Measurements from ENCODE around the gene LRRC2. TPM values are rescaled to one million over a fixed set of nuclear protein-coding genes. Genes with fewer than 3 reads are reported as not detected.
"Not testable (repeated sequence)": the region's sequence is repeated elsewhere in the genome, so short reads cannot be mapped to it uniquely, and the experiment has no call there.

Gene LRRC2
- total RNA-seq, 1 donor from 2014 or later: 2.0 TPM

DNA sequence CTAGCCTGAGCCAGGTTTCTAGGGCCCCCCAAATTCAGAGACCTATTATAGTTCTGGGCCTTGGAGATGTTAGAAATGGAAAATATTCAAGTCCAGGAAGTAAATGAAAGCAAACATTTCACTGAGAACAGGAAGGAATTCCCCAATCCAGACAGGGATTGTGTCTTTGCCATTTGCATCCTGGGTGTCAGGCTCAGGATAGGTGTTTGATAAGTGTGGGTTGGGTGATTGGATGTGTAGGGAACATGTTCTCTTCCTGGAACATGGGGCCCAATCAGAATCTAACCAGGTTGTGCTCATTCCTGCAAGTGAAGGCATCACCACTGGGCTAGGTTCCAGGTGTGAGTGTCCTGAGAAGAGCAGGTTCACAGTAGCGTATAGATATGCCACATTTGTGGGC is 14.6 kb upstream of the LRRC2 start:
- Histone ChIP-seq H3K36me3 (no peaks in the 10 kb centered on the region), H3K27ac (no peak overlapping the region), H3K4me3 (no peak overlapping the region), H3K9me3 (no peaks in the 10 kb centered on the region), H3K4me1 (peaks cover 8% of the 10 kb centered on the region), H3K27me3 (no peaks in the 10 kb centered on the region)
- TF ChIP-seq CTCF (IDR thresholded peaks at IDR 0.05) (no peak), POLR2A (IDR thresholded peaks at IDR 0.05) (no peak), POLR2AphosphoS5 (IDR thresholded peaks at IDR 0.05; ENCODE audit: insufficient read depth in 1 of 2, low read depth in 1 of 2) (no peak)
- intact Hi-C loops (cut with DNase I): no loop called here
- no peak for DNase-seq (ENCODE audit: extremely low spot score in 2 of 2)

- no peaks in the 10 kb centered on the region for H3K9me3 ChIP-seq
- H3K27ac ChIP-seq: no peak overlapping the region
- peaks cover 8% of the 10 kb centered on the region for H3K4me1 ChIP-seq
- H3K27me3 ChIP-seq: no peaks in the 10 kb centered on the region
- no peak for TF ChIP-seq POLR2AphosphoS5 (IDR thresholded peaks at IDR 0.05; ENCODE audit: insufficient read depth in 1 of 2, low read depth in 1 of 2)
- TF ChIP-seq POLR2A (IDR thresholded peaks at IDR 0.05): no peak
- TF ChIP-seq CTCF (IDR thresholded peaks at IDR 0.05): no peak
- DNase-seq (ENCODE audit: extremely low spot score in 2 of 2): no peak
- intact Hi-C loops (cut with DNase I): no loop called here
- H3K36me3 ChIP-seq: no peaks in the 10 kb centered on the region
- H3K4me3 ChIP-seq: no peak overlapping the region
Measured at GRCh38 chr3:46579756-46580286, 13.7 kb upstream of the LRRC2 start.

- no peaks in the 10 kb centered on the region for H3K36me3 ChIP-seq
- no peaks in the 10 kb centered on the region for H3K27me3 ChIP-seq
- no peak overlapping the region for H3K4me3 ChIP-seq
- intact Hi-C loops (cut with DNase I): no loop called here
- H3K4me1 ChIP-seq: peaks cover 8% of the 10 kb centered on the region
- H3K27ac ChIP-seq: no peak overlapping the region
- no peaks in the 10 kb centered on the region for H3K9me3 ChIP-seq
- no peak for DNase-seq (ENCODE audit: extremely low spot score in 2 of 2)
- TF ChIP-seq POLR2A (IDR thresholded peaks at IDR 0.05) (no peak), CTCF (IDR thresholded peaks at IDR 0.05) (no peak), POLR2AphosphoS5 (IDR thresholded peaks at IDR 0.05; ENCODE audit: insufficient read depth in 1 of 2, low read depth in 1 of 2) (no peak)
Measured at GRCh38 chr3:46578973-46579755, 13.1 kb upstream of the LRRC2 start.

GRCh38 chr3:46577580-46578249 is 11.6 kb upstream of the LRRC2 start:
- intact Hi-C loops (cut with DNase I); H3K4me1 ChIP-seq; H3K4me3 ChIP-seq; H3K27ac ChIP-seq; H3K27me3 ChIP-seq; DNase-seq (ENCODE audit: extremely low spot score in 2 of 2); H3K9me3 ChIP-seq; H3K36me3 ChIP-seq: not testable (repeated sequence)

DNA sequence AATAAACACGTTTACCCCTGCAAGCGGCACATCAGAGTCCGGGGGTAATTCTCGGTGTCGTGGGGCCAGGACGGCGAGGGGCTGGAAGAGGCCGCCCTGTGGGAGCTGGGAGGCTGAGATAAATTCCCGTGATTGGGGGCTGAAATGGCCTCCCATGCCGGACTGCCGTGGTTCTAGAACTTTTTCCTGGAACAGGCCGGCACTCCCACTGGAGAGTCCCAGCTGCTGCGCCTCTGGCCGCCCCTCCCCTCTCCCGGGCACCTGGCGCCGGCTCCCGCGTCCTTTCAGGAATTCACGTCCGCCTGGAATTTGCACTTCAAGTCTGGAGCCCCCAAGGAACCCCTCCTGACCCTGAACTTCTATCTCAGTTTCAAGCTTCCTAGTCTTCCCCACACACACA is 10.8 kb upstream of the LRRC2 start:
- H3K27me3 ChIP-seq: no peaks in the 10 kb centered on the region
- no peak overlapping the region for H3K4me3 ChIP-seq
- peaks cover 8% of the 10 kb centered on the region for H3K4me1 ChIP-seq
- no peaks in the 10 kb centered on the region for H3K9me3 ChIP-seq
- intact Hi-C loops (cut with DNase I): no loop called here
- H3K27ac ChIP-seq: no peak overlapping the region
- no peaks in the 10 kb centered on the region for H3K36me3 ChIP-seq
- DNase-seq (ENCODE audit: extremely low spot score in 2 of 2): no peak
- no peak for TF ChIP-seq CTCF (IDR thresholded peaks at IDR 0.05)
- no peak for TF ChIP-seq POLR2A (IDR thresholded peaks at IDR 0.05)
- TF ChIP-seq POLR2AphosphoS5 (IDR thresholded peaks at IDR 0.05; ENCODE audit: insufficient read depth in 1 of 2, low read depth in 1 of 2): no peak
